HCT116 (cell line): ENCODE results near the gene C1orf35. TPM values are rescaled to one million over a fixed set of nuclear protein-coding genes. Genes with fewer than 3 reads are reported as not detected.

Experiments used
- ATAC-seq: fragments of 200-7000 bp; cut with Tn5 transposase; 2 replicates; pipeline ENCODE4 v1.9.1; 2020; ENCODE audit warnings: mild to moderate bottlenecking, moderate library complexity
- BruUV-seq: library from RNA; stranded (reverse); fragments of 400-500 nt; replicated peaks from 2 replicates; lab custom pipeline; 2021; lab: Mats Ljungman, UMichigan
- CTCF ChIA-PET: fragments of 300-600 bp; sonication (Branson Sonifier 250); formaldehyde crosslinking; loops from one replicate; lab custom pipeline; 2021; ENCODE audit warnings: antibody characterized with exemption; lab: Charles Lee
- POLR2A ChIA-PET: fragments of 300-600, 350-600 bp; sonication (Branson Sonifier 250); formaldehyde crosslinking; loops from one replicate; lab custom pipeline; 2021; ENCODE audit warnings: antibody characterized with exemption; lab: Charles Lee
- RAD21 ChIA-PET, 2 experiments: fragments of 300-600 bp; sonication (Branson Sonifier 250); formaldehyde crosslinking; loops; one replicate each; lab custom pipeline; 2023; ENCODE audit warnings: low total read pairs in 2 of 2; ENCODE audit not compliant: uncharacterized antibody in 2 of 2, unreplicated experiment in 2 of 2, low non-redundant PET in 1 of 2; lab: Charles Lee
- DNase-seq: peaks from one replicate; pipeline ENCODE4 v3.0.0-alpha.2; 2010; ENCODE audit warnings: low read depth, low spot score
- H2AFZ ChIP-seq: fragments of 200-600 bp; shearing (Covaris generic), sonication (generic); 2 replicates; pipeline ENCODE4 v1.6.1; 2017; ENCODE audit warnings: low read depth, mixed run types, mixed read lengths, antibody characterized with exemption, low read length; ENCODE audit not compliant: poor library complexity, severe bottlenecking
- H3K27ac ChIP-seq: 2 replicates; pipeline ENCODE4 v1.5.1; 2012; ENCODE audit warnings: low read depth, low read length
- H3K27me3 ChIP-seq: fragments of 200-600 bp; sonication (generic); 2 replicates; pipeline ENCODE4 v1.6.1; 2016; ENCODE audit warnings: mixed run types, low read length, mixed read lengths; ENCODE audit not compliant: insufficient read depth
- H3K36me3 ChIP-seq, 2 experiments: fragments of 200-500 bp in 1 of 2; fragments of 200-600 bp in 1 of 2; sonication (Bioruptor generic) in 1 of 2; sonication (generic) in 1 of 2; 2 replicates each; pipeline versions ENCODE4 v1.5.1 to v1.6.1; 2014 to 2016; ENCODE audit warnings: low read length in 2 of 2, inconsistent platforms in 1 of 2, mixed read lengths in 1 of 2, mixed run types in 1 of 2; ENCODE audit not compliant: insufficient read depth in 2 of 2, control insufficient read depth in 1 of 2
- H3K4me1 ChIP-seq, 2 experiments: fragments of 200-600 bp in 1 of 2; sonication (generic) in 1 of 2; 2 replicates each; pipeline versions ENCODE4 v1.5.1 to v1.6.1; 2012 to 2017; ENCODE audit warnings: low read length in 2 of 2, inconsistent platforms in 1 of 2, mild to moderate bottlenecking in 1 of 2, mixed read lengths in 1 of 2, mixed run types in 1 of 2, moderate library complexity in 1 of 2; ENCODE audit not compliant: insufficient read depth in 2 of 2, control insufficient read depth in 1 of 2
- H3K4me2 ChIP-seq: fragments of 200-600 bp; sonication (generic); 2 replicates; pipeline ENCODE4 v1.6.1; 2017; ENCODE audit warnings: mixed run types, low read length, mixed read lengths
- H3K4me3 ChIP-seq, 2 experiments: fragments of 200-600 bp in 1 of 2; sonication (generic) in 1 of 2; replicated peaks in 1 of 2; 2 replicates each; pipeline ENCODE4 v1.5.1; 2011 to 2016; ENCODE audit warnings: low read length in 2 of 2, control low read depth in 1 of 2, low read depth in 1 of 2, mild to moderate bottlenecking in 1 of 2, mixed read lengths in 1 of 2, mixed run types in 1 of 2
- H3K79me2 ChIP-seq: fragments of 200-600 bp; sonication (generic); 2 replicates; pipeline ENCODE4 v1.6.1; 2017; ENCODE audit warnings: mild to moderate bottlenecking, mixed run types, low read length, moderate library complexity, mixed read lengths; ENCODE audit not compliant: insufficient read depth
- H3K9ac ChIP-seq: fragments of 200-600 bp; sonication (generic); 2 replicates; pipeline ENCODE4 v1.6.1; 2016; ENCODE audit warnings: low read length, mixed read lengths
- H3K9me2 ChIP-seq: fragments of 200-600 bp; sonication (generic), shearing (Covaris generic); 2 replicates; pipeline ENCODE4 v1.6.1; 2017; ENCODE audit warnings: mixed run types, mild to moderate bottlenecking, moderate library complexity; ENCODE audit not compliant: insufficient read depth
- H3K9me3 ChIP-seq, 2 experiments: fragments of 200-500 bp in 1 of 2; fragments of 200-600 bp in 1 of 2; sonication (Bioruptor generic) in 1 of 2; sonication (generic) in 1 of 2; 2 replicates each; pipeline ENCODE4 v1.6.1; 2014 to 2017; ENCODE audit warnings: low read length in 2 of 2, mixed read lengths in 2 of 2, inconsistent platforms in 1 of 2, low read depth in 1 of 2, mild to moderate bottlenecking in 1 of 2, mixed run types in 1 of 2, moderate library complexity in 1 of 2; ENCODE audit not compliant: control insufficient read depth in 1 of 2, insufficient read depth in 1 of 2
- H4K20me1 ChIP-seq: fragments of 200-600 bp; sonication (generic), shearing (Covaris generic); 2 replicates; pipeline ENCODE4 v1.6.1; 2017; ENCODE audit warnings: mixed run types, mild to moderate bottlenecking, moderate library complexity; ENCODE audit not compliant: insufficient read depth
- CBX3 ChIP-seq: IDR thresholded peaks from 2 replicates; pipeline ENCODE4 v1.6.1; 2012; ENCODE audit warnings: low read depth
- CEBPB ChIP-seq: IDR thresholded peaks from 2 replicates; pipeline ENCODE4 v1.6.1; 2012; ENCODE audit warnings: low read depth
- EGR1 ChIP-seq: IDR thresholded peaks from 2 replicates; pipeline ENCODE4 v1.6.1; 2012; ENCODE audit warnings: low read depth
- EZH2 ChIP-seq: fragments of 200-600 bp; sonication (generic); IDR thresholded peaks from 2 replicates; pipeline ENCODE4 v1.6.1; 2017; ENCODE audit warnings: antibody characterized with exemption, mixed run types
- EZH2phosphoT487 ChIP-seq: fragments of 200-600 bp; IDR thresholded peaks from 2 replicates; pipeline ENCODE4 v1.6.1; 2018; ENCODE audit warnings: antibody characterized with exemption, borderline replicate concordance
- FOSL1 ChIP-seq: IDR thresholded peaks from 2 replicates; pipeline ENCODE4 v1.6.1; 2012; ENCODE audit warnings: low read depth
- JUND ChIP-seq: IDR thresholded peaks from 2 replicates; pipeline ENCODE4 v1.6.1; 2012
- POLR2A ChIP-seq: IDR thresholded peaks from 2 replicates; pipeline ENCODE4 v1.7.0; 2011; ENCODE audit warnings: borderline replicate concordance; ENCODE audit not compliant: insufficient read depth, insufficient read length; ENCODE audit errors: extremely low read depth
- POLR2AphosphoS5 ChIP-seq: IDR thresholded peaks from 2 replicates; pipeline ENCODE4 v1.6.1; 2011; ENCODE audit warnings: mild to moderate bottlenecking, low read depth, low read length, moderate library complexity
- RAD21 ChIP-seq: IDR thresholded peaks from 2 replicates; pipeline ENCODE4 v1.6.1; 2012; ENCODE audit warnings: low read depth, mild to moderate bottlenecking
- SIN3A ChIP-seq: IDR thresholded peaks from 2 replicates; pipeline ENCODE4 v1.6.1; 2012; ENCODE audit warnings: low read depth
- SP1 ChIP-seq: IDR thresholded peaks from 2 replicates; pipeline ENCODE4 v1.6.1; 2012; ENCODE audit warnings: low read depth
- SRF ChIP-seq: IDR thresholded peaks from 2 replicates; pipeline ENCODE4 v1.6.1; 2012; ENCODE audit warnings: low read depth
- TCF7L2 ChIP-seq: IDR thresholded peaks from 2 replicates; pipeline ENCODE4 v1.7.0; 2011; ENCODE audit warnings: borderline replicate concordance, inconsistent platforms; ENCODE audit not compliant: insufficient read depth, insufficient read length; ENCODE audit errors: extremely low read depth
- YY1 ChIP-seq: IDR thresholded peaks from 2 replicates; pipeline ENCODE4 v1.6.1; 2011; ENCODE audit warnings: low read length, low read depth, moderate library complexity, mild to moderate bottlenecking; ENCODE audit not compliant: insufficient replicate concordance; ENCODE audit errors: extremely low read depth
- ZFX ChIP-seq: fragments of 450-650 bp; IDR thresholded peaks from 2 replicates; pipeline ENCODE4 v1.6.1; 2017
- intact Hi-C: fragments of 100-400 bp; cut with micrococcal nuclease; formaldehyde crosslinking; loops from 2 replicates; pipeline ENCODE4 v1.10.0; 2022
- total RNA-seq: library from RNA; stranded (reverse); gene quantifications from one replicate; pipeline ENCODE4 v1.2.1, GENCODE V29; 2021; ENCODE audit not compliant: unreplicated experiment
- TF ChIP-seq, protein P1 (sequence below): IDR thresholded peaks from 2 replicates; pipeline ENCODE4 v1.6.1; 2012; ENCODE audit warnings: low read depth
- TF ChIP-seq, protein P2 (sequence below): IDR thresholded peaks from 2 replicates; pipeline ENCODE4 v1.6.1; 2011; ENCODE audit warnings: mild to moderate bottlenecking, low read length, moderate library complexity; ENCODE audit not compliant: insufficient replicate concordance; ENCODE audit errors: extremely low read depth
- TF ChIP-seq, protein P3 (sequence below): IDR thresholded peaks from 2 replicates; pipeline ENCODE4 v1.6.1; 2012

C1orf35 gene
- total RNA-seq, 1 experiment from 2014 or later = 26.1 TPM

DNA sequence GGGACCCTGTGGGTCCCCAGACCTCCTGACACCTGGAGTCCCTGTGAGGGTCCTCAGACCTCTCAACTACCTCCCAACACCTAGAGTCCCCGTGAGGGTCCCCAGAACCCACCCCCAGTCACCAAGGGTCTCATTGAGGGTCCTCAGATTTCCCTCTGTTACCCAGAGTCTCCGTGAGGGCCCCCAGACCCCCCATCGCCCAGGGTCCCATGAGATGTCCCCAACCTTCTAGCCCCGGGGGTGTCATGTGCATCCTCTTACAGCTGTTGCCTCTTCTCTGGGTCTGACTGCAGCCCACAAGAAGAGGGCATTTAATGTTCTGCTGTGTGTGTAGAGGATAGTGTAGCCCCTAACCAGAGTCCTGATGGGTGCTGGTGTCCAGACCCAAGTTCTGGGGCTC is 44.6 kb upstream of the C1orf35 start (continued):
- TF ChIP-seq CBX3 (no peak), TCF7L2 (no peak), EZH2phosphoT487 (no peak), SIN3A (no peak), CEBPB (no peak)

DNA sequence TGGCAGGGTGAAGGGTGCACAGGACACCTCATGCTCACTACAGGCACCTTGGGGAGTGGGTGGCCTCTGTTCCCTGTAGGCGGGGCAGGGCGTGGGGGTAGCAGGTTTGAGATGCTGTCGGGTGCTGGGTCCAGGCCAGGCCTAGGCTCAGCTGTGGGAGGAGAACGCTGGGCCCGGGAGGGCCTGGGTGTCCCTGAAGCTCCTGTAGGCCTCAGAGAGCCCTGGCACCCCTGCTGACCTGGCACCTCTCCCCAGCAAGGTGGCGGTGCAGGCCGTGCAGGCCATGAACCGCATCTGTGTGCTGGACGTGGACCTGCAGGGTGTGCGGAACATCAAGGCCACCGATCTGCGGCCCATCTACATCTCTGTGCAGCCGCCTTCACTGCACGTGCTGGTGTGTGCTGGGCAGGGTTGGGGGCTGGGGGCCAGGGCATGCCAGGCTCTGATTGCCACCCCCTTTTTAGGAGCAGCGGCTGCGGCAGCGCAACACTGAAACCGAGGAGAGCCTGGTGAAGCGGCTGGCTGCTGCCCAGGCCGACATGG is 44.1 kb upstream of the C1orf35 start:
- RAD21 ChIA-PET = no interaction called here

More for the DNA sequence above, 44.1 kb upstream of the C1orf35 start:
- Histone ChIP-seq H3K27me3 (no peaks in the 10 kb centered on the region), H3K4me3 (no peak overlapping the region), H3K9me3 (no peaks in the 10 kb centered on the region), H4K20me1 (no peaks in the 10 kb centered on the region), H3K9ac (no peak overlapping the region), H3K79me2 (peaks cover 38% of the 10 kb centered on the region), H2AFZ (no peak overlapping the region), H3K4me2 (no peak overlapping the region), H3K36me3 (0 out of 4 replicates have a peak, but pooled peaks cover 0 to 6% of the 10 kb centered on the region in 2 experiments), H3K27ac (no peak overlapping the region), H3K9me2 (no peaks in the 10 kb centered on the region), H3K4me1 (no peaks in the 10 kb centered on the region; a peak in 1 of 4 replicates)
- BruUV-seq = no TSS peak
- POLR2A ChIA-PET = no interaction called here
- TF ChIP-seq TCF7L2 = no peak
- no peak for TF ChIP-seq ZFX
- TF ChIP-seq CBX3 = no peak
- TF ChIP-seq SRF = no peak
- TF ChIP-seq, protein P1, sequence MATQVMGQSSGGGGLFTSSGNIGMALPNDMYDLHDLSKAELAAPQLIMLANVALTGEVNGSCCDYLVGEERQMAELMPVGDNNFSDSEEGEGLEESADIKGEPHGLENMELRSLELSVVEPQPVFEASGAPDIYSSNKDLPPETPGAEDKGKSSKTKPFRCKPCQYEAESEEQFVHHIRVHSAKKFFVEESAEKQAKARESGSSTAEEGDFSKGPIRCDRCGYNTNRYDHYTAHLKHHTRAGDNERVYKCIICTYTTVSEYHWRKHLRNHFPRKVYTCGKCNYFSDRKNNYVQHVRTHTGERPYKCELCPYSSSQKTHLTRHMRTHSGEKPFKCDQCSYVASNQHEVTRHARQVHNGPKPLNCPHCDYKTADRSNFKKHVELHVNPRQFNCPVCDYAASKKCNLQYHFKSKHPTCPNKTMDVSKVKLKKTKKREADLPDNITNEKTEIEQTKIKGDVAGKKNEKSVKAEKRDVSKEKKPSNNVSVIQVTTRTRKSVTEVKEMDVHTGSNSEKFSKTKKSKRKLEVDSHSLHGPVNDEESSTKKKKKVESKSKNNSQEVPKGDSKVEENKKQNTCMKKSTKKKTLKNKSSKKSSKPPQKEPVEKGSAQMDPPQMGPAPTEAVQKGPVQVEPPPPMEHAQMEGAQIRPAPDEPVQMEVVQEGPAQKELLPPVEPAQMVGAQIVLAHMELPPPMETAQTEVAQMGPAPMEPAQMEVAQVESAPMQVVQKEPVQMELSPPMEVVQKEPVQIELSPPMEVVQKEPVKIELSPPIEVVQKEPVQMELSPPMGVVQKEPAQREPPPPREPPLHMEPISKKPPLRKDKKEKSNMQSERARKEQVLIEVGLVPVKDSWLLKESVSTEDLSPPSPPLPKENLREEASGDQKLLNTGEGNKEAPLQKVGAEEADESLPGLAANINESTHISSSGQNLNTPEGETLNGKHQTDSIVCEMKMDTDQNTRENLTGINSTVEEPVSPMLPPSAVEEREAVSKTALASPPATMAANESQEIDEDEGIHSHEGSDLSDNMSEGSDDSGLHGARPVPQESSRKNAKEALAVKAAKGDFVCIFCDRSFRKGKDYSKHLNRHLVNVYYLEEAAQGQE = no peak
- no peak for TF ChIP-seq SIN3A
- TF ChIP-seq, protein P2, sequence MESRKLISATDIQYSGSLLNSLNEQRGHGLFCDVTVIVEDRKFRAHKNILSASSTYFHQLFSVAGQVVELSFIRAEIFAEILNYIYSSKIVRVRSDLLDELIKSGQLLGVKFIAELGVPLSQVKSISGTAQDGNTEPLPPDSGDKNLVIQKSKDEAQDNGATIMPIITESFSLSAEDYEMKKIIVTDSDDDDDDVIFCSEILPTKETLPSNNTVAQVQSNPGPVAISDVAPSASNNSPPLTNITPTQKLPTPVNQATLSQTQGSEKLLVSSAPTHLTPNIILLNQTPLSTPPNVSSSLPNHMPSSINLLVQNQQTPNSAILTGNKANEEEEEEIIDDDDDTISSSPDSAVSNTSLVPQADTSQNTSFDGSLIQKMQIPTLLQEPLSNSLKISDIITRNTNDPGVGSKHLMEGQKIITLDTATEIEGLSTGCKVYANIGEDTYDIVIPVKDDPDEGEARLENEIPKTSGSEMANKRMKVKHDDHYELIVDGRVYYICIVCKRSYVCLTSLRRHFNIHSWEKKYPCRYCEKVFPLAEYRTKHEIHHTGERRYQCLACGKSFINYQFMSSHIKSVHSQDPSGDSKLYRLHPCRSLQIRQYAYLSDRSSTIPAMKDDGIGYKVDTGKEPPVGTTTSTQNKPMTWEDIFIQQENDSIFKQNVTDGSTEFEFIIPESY = no peak
- no peak for TF ChIP-seq EZH2
- no peak for TF ChIP-seq POLR2A
- TF ChIP-seq, protein P3, sequence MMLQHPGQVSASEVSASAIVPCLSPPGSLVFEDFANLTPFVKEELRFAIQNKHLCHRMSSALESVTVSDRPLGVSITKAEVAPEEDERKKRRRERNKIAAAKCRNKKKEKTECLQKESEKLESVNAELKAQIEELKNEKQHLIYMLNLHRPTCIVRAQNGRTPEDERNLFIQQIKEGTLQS = no peak
- TF ChIP-seq YY1 = no peak
- TF ChIP-seq FOSL1 = no peak
- no peak for TF ChIP-seq JUND
- no peak for TF ChIP-seq EZH2phosphoT487
- TF ChIP-seq EGR1 = no peak
- no peak for TF ChIP-seq RAD21
- no peak for TF ChIP-seq POLR2AphosphoS5
- TF ChIP-seq SP1 = no peak
- no peak for TF ChIP-seq CEBPB
- intact Hi-C loops = no loop called here
- CTCF ChIA-PET = no interaction called here
- ATAC-seq (no peak), DNase-seq (no peak)
